IMR-90 (cell line): Measurements from ENCODE around the gene TMEM60. TPM values are rescaled to one million over a fixed set of nuclear protein-coding genes. Genes with fewer than 3 reads are reported as not detected.
A peak's percentile ranks its signal among the peaks of the same experiment; 100 is the strongest.

Source experiments
- ATAC-seq: fragments of 200-7000 bp; cut with Tn5 transposase; 2 replicates; pipeline ENCODE4 v1.9.1; 2020; ENCODE audit warnings: low read depth, mild to moderate bottlenecking, moderate library complexity
- BruUV-seq: library from RNA; stranded (reverse); fragments of 400-500 nt; replicated peaks from 2 replicates; lab custom pipeline; 2021; lab: Mats Ljungman, UMichigan
- CTCF ChIA-PET: fragments of 300-600 bp; formaldehyde crosslinking; extraction: SDS; loops from one replicate; lab custom pipeline; 2021; ENCODE audit warnings: antibody characterized with exemption; lab: Yijun Ruan, JAX
- POLR2A ChIA-PET: fragments of 300-600 bp; sonication (Branson Sonifier 250); formaldehyde crosslinking; loops from one replicate; lab custom pipeline; 2022; ENCODE audit warnings: antibody characterized with exemption; ENCODE audit not compliant: unreplicated experiment; lab: Charles Lee
- DNase-seq: peaks from one replicate; pipeline ENCODE4 v3.0.0; 2013
- H2AFZ ChIP-seq: replicated peaks from 2 replicates; pipeline ENCODE3; 2013; ENCODE audit warnings: low read length, mild to moderate bottlenecking; ENCODE audit not compliant: poor library complexity
- H2AK5ac ChIP-seq: 2 replicates; pipeline ENCODE4 v1.6.1; 2013; ENCODE audit warnings: low read depth, low read length, inconsistent platforms
- H2AK9ac ChIP-seq: replicated peaks from 2 replicates; pipeline ENCODE3; 2013; ENCODE audit warnings: mild to moderate bottlenecking, low read depth, low read length, moderate library complexity; ENCODE audit not compliant: poor library complexity
- H2BK120ac ChIP-seq: 2 replicates; pipeline ENCODE4 v1.6.1; 2013; ENCODE audit warnings: low read depth, low read length, inconsistent platforms
- H2BK15ac ChIP-seq: 3 replicates; pipeline ENCODE4 v1.6.1; 2013; ENCODE audit warnings: low read depth, low read length, inconsistent platforms
- H2BK20ac ChIP-seq: 2 replicates; pipeline ENCODE4 v1.6.1; 2013; ENCODE audit warnings: low read depth, mild to moderate bottlenecking, inconsistent platforms, low read length, moderate library complexity
- H2BK5ac ChIP-seq: 2 replicates; pipeline ENCODE4 v1.6.1; 2013; ENCODE audit warnings: mild to moderate bottlenecking, low read depth, low read length, inconsistent platforms; ENCODE audit not compliant: poor library complexity, severe bottlenecking
- H3K14ac ChIP-seq: replicated peaks from 2 replicates; pipeline ENCODE4 v1.6.1; 2013; ENCODE audit warnings: low read depth, low read length, inconsistent platforms
- H3K18ac ChIP-seq: 2 replicates; pipeline ENCODE4 v1.6.1; 2013; ENCODE audit warnings: low read depth, low read length, control low read depth
- H3K23ac ChIP-seq: 2 replicates; pipeline ENCODE4 v1.6.1; 2013; ENCODE audit warnings: low read depth, low read length, inconsistent platforms
- H3K27ac ChIP-seq: 2 replicates; pipeline ENCODE4 v1.5.1; 2013; ENCODE audit warnings: mild to moderate bottlenecking, control low read depth, low read length; ENCODE audit not compliant: insufficient read depth
- H3K27me3 ChIP-seq: 2 replicates; pipeline ENCODE4 v1.6.1; 2013; ENCODE audit warnings: low read length; ENCODE audit not compliant: control insufficient read depth, insufficient read depth
- H3K36me3 ChIP-seq: 2 replicates; pipeline ENCODE4 v1.6.1; 2013; ENCODE audit warnings: low read length, mixed read lengths; ENCODE audit not compliant: control insufficient read depth, insufficient read depth
- H3K4ac ChIP-seq: 2 replicates; pipeline ENCODE4 v1.6.1; 2013; ENCODE audit warnings: low read depth, low read length, inconsistent platforms
- H3K4me1 ChIP-seq: 2 replicates; pipeline ENCODE4 v1.6.1; 2013; ENCODE audit warnings: low read length, mixed read lengths; ENCODE audit not compliant: control insufficient read depth, insufficient read depth
- H3K4me2 ChIP-seq: 2 replicates; pipeline ENCODE4 v1.6.1; 2013; ENCODE audit warnings: low read depth, mild to moderate bottlenecking, control low read depth, low read length, moderate library complexity
- H3K4me3 ChIP-seq: 2 replicates; pipeline ENCODE4 v1.5.1; 2013; ENCODE audit warnings: low read depth, mild to moderate bottlenecking, control low read depth, low read length, moderate library complexity; ENCODE audit not compliant: insufficient read depth
- H3K56ac ChIP-seq: 2 replicates; pipeline ENCODE4 v1.6.1; 2013; ENCODE audit warnings: low read length, inconsistent platforms; ENCODE audit not compliant: insufficient read depth; ENCODE audit errors: extremely low read depth
- H3K79me1 ChIP-seq, 2 experiments: 2 replicates each; pipeline ENCODE4 v1.6.1; 2013; ENCODE audit warnings: low read length in 2 of 2, inconsistent platforms in 1 of 2, low read depth in 1 of 2
- H3K9ac ChIP-seq: 2 replicates; pipeline ENCODE4 v1.6.1; 2013; ENCODE audit warnings: low read depth, low read length, control low read depth
- H3K9me1 ChIP-seq: 2 replicates; pipeline ENCODE4 v1.6.1; 2013; ENCODE audit warnings: low read length, inconsistent platforms; ENCODE audit not compliant: insufficient read depth
- H3K9me3 ChIP-seq: 2 replicates; pipeline ENCODE4 v1.6.1; 2013; ENCODE audit warnings: low read length; ENCODE audit not compliant: control insufficient read depth, insufficient read depth
- H4K20me1 ChIP-seq: 2 replicates; pipeline ENCODE4 v1.6.1; 2013; ENCODE audit warnings: low read length, inconsistent platforms; ENCODE audit not compliant: insufficient read depth
- H4K5ac ChIP-seq: 2 replicates; pipeline ENCODE4 v1.6.1; 2013; ENCODE audit warnings: mild to moderate bottlenecking, low read depth, low read length, control low read depth
- H4K8ac ChIP-seq, 2 experiments: 2 replicates each; pipeline ENCODE4 v1.6.1; 2013; ENCODE audit warnings: low read depth in 2 of 2, low read length in 2 of 2, control low read depth in 1 of 2, inconsistent platforms in 1 of 2
- H4K91ac ChIP-seq: 2 replicates; pipeline ENCODE4 v1.6.1; 2013; ENCODE audit warnings: low read depth, low read length, inconsistent platforms; ENCODE audit not compliant: insufficient read depth
- BHLHE40 ChIP-seq: fragments of 150-350 bp; IDR thresholded peaks from 2 replicates; pipeline ENCODE4 v1.6.1; 2016; ENCODE audit warnings: mild to moderate bottlenecking, low read depth, low read length
- CEBPB ChIP-seq: IDR thresholded peaks from 2 replicates; pipeline ENCODE4 v1.6.1; 2012; ENCODE audit warnings: low read depth, low read length, improper control_type of control experiment
- CHD1 ChIP-seq: IDR thresholded peaks from 2 replicates; pipeline ENCODE4 v1.6.1; 2012; ENCODE audit warnings: low read depth, low read length, improper control_type of control experiment
- CTCF ChIP-seq: conservative IDR thresholded peaks from 2 replicates; pipeline ENCODE4 v1.5.1; 2012; ENCODE audit warnings: mild to moderate bottlenecking, low read depth, low read length, improper control_type of control experiment
- MAFK ChIP-seq: IDR thresholded peaks from 2 replicates; pipeline ENCODE4 v1.6.1; 2012; ENCODE audit warnings: low read depth, low read length, improper control_type of control experiment
- MAZ ChIP-seq: IDR thresholded peaks from 2 replicates; pipeline ENCODE4 v1.6.1; 2012; ENCODE audit warnings: low read depth, mild to moderate bottlenecking, low read length, improper control_type of control experiment, moderate library complexity, borderline replicate concordance
- POLR2A ChIP-seq: IDR thresholded peaks from 2 replicates; pipeline ENCODE4 v1.6.1; 2012; ENCODE audit warnings: mild to moderate bottlenecking, low read depth, low read length
- RAD21 ChIP-seq: IDR thresholded peaks from 2 replicates; pipeline ENCODE4 v1.6.1; 2012; ENCODE audit warnings: low read length, improper control_type of control experiment
- RCOR1 ChIP-seq: IDR thresholded peaks from 2 replicates; pipeline ENCODE4 v1.6.1; 2012; ENCODE audit warnings: mild to moderate bottlenecking, low read length, improper control_type of control experiment; ENCODE audit not compliant: insufficient replicate concordance
- RFX5 ChIP-seq: IDR thresholded peaks from 2 replicates; pipeline ENCODE4 v1.8.0; 2012; ENCODE audit warnings: low read depth, mild to moderate bottlenecking, low read length, moderate library complexity
- SMC3 ChIP-seq: fragments of 150-350 bp; IDR thresholded peaks from 2 replicates; pipeline ENCODE4 v1.6.1; 2016; ENCODE audit warnings: low read depth, mild to moderate bottlenecking, antibody characterized with exemption, low read length, moderate library complexity
- WGBS, 2 experiments: methylation state at CpG; one replicate each; pipeline versions ENCODE4 v1.1.5 to v1.1.7; 2013; ENCODE audit warnings: missing lambda C conversion rate in 2 of 2; ENCODE audit not compliant: insufficient read length in 1 of 2; ENCODE audit errors: extremely low coverage in 2 of 2; 5-methylcytosine and 5-hydroxymethylcytosine counted together
- dilution Hi-C: fragments of 300-500 bp; cut with HindIII; formaldehyde crosslinking; loops from one replicate; pipeline ENCODE4 v1.14.3; 2018; ENCODE audit warnings: low sequenced_read_pairs; ENCODE audit not compliant: unreplicated experiment
- in situ Hi-C: fragments of 300-500 bp; cut with MboI; formaldehyde crosslinking; loops from 3 replicates; pipeline ENCODE4 v1.14.3; 2019; ENCODE audit warnings: low sequenced_read_pairs, inconsistent platforms, mixed read lengths
- intact Hi-C: fragments of 100-400 bp; cut with micrococcal nuclease; formaldehyde crosslinking; loops from 2 replicates; pipeline ENCODE4 v1.10.0; 2022
- polyA plus RNA-seq, 3 experiments: library from polyadenylated mRNA; depleted of rRNA; stranded (reverse); fragments of >200 nt; gene quantifications; 2 replicates each; pipeline ENCODE4 v1.2.3, GENCODE V29; 2012; ENCODE audit warnings: low replicate concordance in 1 of 3
- total RNA-seq: library from RNA; depleted of rRNA; stranded (reverse); fragments of >200 nt; gene quantifications from 2 replicates; pipeline ENCODE4 v1.2.3, GENCODE V29; 2012

The TMEM60 gene
- total and polyA plus RNA-seq, 2 of the 4 experiments (the other 2 are of a cell fraction) = 9.9 to 17.2 TPM

- intact Hi-C loops (loop anchor here (1.0 kb wide), 3 partner anchors 63 to 108 kb away; partner anchors contain the start of gene RSBN1L), in situ Hi-C loops (no loop called here), dilution Hi-C loops (no loop called here)
- CTCF ChIA-PET = interaction anchor here (0.6 to 1.5 kb wide), 6 partner anchors 71 to 110 kb away, joined by 3 to 4 read pairs (median 3); no protein-coding TSS in a partner anchor
- Histone ChIP-seq H4K91ac (no peak overlapping the region), H4K20me1 (no peaks in the 10 kb centered on the region; the same call in 1 of the 2 replicates), H3K56ac (no peak overlapping the region), H2AK9ac (no peak overlapping the region), H3K9me3 (no peaks in the 10 kb centered on the region), H2BK15ac (no peak overlapping the region), H4K8ac (peak overlapping the region in 1 of 2 experiments; percentile 71; a peak in 2 of 4 replicates), H2BK120ac (no peak overlapping the region), H3K79me1 (peaks cover 26 to 63% of the 10 kb centered on the region in 2 experiments), H3K14ac (no peak overlapping the region; the same call in 1 of the 2 replicates), H3K18ac (no peak overlapping the region), H3K27me3 (no peaks in the 10 kb centered on the region), H2AFZ (no peak overlapping the region), H3K23ac (no peak overlapping the region), H3K36me3 (no peaks in the 10 kb centered on the region), H2AK5ac (no peak overlapping the region), H3K9me1 (no peaks in the 10 kb centered on the region), H3K9ac (no peak overlapping the region), H2BK20ac (no peak overlapping the region), H3K4me1 (no peaks in the 10 kb centered on the region; the same call in 1 of the 2 replicates), H3K4me3 (no peak overlapping the region), H2BK5ac (no peak overlapping the region), H3K4ac (no peak overlapping the region), H4K5ac (no peak overlapping the region), H3K4me2 (no peak overlapping the region), H3K27ac (no peak overlapping the region)
- POLR2A ChIA-PET = no interaction called here
- BruUV-seq = no TSS peak
- ATAC-seq (peak; percentile 80), DNase-seq (peak; percentile 76)
- TF ChIP-seq POLR2A = no peak
- no peak for TF ChIP-seq RCOR1
- TF ChIP-seq MAZ = no peak
- peak; percentile 87 for TF ChIP-seq CTCF
- no peak for TF ChIP-seq BHLHE40
- no peak for TF ChIP-seq RFX5
- TF ChIP-seq RAD21 = peak; percentile 92
- TF ChIP-seq MAFK = no peak
- no peak for TF ChIP-seq CHD1
- TF ChIP-seq SMC3 = peak; percentile 90
- peak; percentile 44; the same call in 1 of the 2 replicates for TF ChIP-seq CEBPB
- no CpG with 5 or more reads among the region's 3 CpGs for WGBS, 2 experiments
Observed at GRCh38 chr7:77759294-77759889, 38.8 kb downstream of the TMEM60 start.
